MV-4-11 (cell line): ENCODE measurements around the gene CCDC121.

Experiments
- DNase-seq: peaks from one replicate; lab custom pipeline; 2025; lab: John Stamatoyannopoulos, UW

The CCDC121 gene

DNA sequence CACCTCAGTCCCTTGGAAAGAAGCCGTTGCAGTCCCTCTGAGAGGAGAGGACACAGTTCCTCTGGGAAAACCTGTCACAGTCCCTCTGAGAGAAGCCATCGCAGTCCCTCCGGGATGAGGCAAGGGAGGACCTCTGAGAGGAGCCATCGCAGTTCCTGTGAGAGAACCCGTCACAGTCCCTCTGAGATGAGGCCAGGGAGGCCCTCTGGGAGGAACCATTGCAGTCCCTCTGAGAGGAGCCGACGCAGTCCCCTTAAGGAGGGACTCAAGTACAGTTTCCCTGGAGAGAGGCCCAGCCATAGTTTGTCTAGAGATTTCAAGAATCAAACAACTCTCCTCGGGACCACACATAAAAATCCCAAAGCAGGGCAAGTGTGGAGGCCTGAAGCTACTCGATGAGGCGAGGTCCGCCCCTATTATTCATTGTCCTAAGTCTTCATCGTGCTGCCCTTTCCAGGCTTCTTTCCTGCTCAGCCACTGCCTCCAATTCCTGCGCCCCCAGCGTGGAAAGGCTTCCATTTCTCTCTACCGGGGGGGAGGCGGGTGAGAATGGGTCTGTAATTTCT lies 46.6 kb downstream of the CCDC121 start:
- no peak for DNase-seq

DNA sequence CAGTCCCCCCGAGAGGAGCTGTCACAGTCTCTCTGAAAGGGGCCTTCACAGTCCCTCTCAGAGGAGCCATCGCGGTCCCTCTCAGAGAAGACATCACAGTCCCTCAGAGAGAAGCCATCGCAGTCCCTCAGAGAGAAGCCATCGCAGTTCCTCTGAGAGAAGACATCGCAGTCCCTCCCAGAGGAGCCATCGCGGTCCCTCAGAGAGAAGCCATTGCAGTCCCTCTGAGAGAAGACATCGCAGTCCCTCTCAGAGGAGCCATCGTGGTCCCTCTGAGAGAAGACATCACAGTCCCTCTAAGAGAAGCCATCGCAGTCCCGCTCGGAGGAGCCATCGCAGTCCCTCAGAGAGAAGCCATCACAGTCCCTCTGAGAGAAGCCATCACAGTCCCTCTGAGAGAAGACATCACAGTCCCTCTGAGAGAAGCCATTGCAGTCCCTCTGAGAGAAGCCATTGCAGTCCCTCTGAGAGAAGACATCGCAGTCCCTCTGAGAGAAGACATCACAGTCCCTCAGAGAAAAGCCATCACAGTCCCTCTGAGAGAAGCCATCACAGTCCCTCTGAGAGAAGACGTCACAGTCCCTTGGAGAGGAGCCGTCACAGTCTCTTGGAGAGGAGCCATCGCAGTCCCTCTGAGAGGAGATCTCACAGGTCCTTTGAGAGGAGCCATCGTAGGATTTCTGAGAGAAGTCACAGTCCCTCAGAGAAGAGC lies 47.2 kb downstream of the CCDC121 start:
- no peak for DNase-seq
